NCI-H1092 treated with DMSO at 0.1 percent for 48 hours (cell line): Measurements from ENCODE around the gene G6PD.
"Not testable (repeated sequence)": the region's sequence is repeated elsewhere in the genome, so short reads cannot be mapped to it uniquely, and the experiment has no call there.

Experiments
- DNase-seq: peaks from one replicate; lab custom pipeline; 2025; lab: John Stamatoyannopoulos, UW

The G6PD gene

GRCh38 chrX:154515090-154515965, 31.3 kb downstream of the G6PD start:
- peak; percentile 31 for DNase-seq

- DNase-seq, result no peak
Measured at GRCh38 chrX:154513716-154514115, 32.9 kb downstream of the G6PD start.

- no peak for DNase-seq
Measured at GRCh38 chrX:154512879-154513553, 33.6 kb downstream of the G6PD start.

- DNase-seq, result no peak
Measured at GRCh38 chrX:154511761-154512160, 34.9 kb downstream of the G6PD start.

DNA sequence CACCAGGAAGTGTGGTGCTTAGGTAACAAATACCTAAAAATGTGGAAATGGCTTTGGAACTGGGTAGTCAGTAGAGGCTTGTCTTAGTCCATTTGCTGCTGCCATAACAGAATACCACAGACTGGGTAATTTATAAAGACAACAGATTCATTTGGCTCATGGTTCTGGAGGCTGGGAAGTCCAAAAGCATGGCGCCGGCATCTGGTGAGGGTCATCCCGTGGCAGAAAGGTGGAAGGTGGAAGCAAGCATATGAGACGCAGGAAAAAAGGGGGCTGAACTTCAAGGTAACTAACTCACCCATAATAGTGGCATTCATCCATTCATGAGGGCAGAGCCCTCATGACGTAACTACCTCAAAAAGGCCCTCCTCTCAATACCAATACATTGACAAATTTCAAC, 37.2 kb downstream of the G6PD start:
- no peak for DNase-seq

GRCh38 chrX:154508384-154508745, 38.3 kb downstream of the G6PD start:
- DNase-seq, result no peak

- DNase-seq, result no peak
Measured at GRCh38 chrX:154507673-154508383, 38.8 kb downstream of the G6PD start.

DNA sequence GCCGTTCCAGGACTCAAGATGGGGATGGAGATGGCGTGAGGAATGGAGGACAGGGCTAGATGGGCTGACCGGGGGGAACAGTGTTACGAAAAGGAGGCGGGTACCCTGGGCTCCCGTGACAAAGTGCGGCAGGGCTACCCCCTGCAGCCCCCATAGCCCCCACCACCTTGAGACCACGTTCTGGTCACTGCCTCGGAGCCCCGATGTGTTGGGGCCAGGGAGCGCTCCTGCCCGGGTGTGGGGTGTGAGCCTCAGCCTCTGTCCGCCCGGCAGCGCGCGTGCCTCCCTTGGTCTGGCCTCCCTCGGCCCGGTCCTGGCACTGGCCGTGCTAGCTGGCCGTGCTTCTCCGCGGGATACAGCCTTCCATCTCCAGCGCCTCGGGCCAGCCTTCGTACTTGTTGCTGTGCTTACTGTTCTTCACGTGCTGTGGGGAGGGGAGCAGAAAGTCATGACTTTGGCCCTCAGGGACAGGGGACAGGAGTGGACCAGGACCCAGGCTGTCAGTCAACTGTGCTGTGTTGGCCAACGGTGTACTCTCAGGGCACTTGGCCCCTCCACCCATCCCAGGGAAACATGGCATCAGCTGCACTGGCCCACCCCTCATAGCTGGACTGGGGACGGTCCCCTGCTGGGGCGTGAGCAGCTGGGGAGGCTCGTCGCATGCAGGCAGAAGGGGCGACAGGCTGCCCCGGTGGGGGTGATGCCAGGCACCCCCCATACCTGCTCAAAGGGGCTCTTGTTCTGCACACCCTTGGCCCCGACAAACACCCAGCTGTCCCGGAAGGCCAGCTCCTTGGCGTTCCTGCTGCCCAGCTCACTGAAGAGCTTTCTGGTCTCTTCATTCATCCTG, 39.9 kb downstream of the G6PD start:
- no peak for DNase-seq

DNA sequence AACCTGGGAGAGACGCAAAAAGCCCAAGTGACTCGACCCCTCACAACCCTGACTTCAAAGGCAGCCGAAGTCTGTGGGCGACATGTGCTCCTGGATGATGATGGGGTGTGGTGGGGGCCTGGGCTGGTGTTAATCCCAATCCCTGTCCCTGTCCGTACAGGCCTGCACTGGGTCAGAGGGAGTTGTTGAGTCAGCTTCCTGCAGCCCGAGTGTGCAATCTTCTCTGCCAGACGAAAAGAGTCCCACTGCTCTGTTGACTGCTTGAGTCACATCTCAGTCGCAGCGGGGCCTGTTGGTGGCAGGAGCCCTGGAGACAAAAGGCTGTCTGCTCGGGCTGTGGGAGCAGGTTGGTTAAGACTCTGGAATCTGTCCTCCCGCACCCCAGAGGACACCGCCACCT, 40.9 kb downstream of the G6PD start:
- no peak for DNase-seq

DNA sequence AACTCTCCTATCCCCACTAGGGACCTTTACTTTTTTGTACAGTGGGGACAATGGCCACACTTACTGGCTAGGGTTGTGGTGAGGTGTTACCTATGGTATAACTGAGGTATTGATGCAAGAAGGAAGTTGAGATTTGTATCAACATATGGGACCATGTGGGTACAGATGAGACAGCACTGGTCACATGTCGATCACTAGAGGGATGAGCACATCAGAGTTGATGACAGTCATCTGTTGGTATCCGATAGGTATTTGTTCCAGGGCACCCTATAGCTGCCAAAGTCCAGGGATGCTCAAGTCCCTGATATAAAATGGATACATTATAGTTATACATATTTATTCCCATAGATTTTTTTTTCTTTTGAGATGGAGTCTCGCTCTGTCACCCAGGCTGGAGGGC, 43.7 kb downstream of the G6PD start:
- no peak for DNase-seq

DNA sequence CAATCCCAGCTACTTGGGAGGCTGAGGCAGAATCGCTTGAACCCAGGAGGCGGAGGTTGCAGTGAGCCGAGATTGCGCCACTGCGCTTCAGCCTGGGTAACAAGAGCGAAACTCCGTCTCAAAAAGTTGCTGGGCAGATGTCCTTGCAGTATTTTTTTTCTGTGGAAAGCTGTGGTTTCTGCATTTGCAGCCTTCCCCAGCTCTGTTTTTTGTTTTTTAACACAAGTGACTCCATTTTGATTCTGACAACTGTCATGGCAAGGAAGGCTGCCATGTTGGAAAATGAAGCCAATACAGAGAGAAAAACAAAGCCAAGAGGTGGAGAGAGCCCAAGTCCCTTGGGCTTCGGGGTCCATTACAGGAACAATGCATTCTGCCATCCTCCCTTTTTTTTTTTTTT, 44.5 kb downstream of the G6PD start:
- no peak for DNase-seq

DNA sequence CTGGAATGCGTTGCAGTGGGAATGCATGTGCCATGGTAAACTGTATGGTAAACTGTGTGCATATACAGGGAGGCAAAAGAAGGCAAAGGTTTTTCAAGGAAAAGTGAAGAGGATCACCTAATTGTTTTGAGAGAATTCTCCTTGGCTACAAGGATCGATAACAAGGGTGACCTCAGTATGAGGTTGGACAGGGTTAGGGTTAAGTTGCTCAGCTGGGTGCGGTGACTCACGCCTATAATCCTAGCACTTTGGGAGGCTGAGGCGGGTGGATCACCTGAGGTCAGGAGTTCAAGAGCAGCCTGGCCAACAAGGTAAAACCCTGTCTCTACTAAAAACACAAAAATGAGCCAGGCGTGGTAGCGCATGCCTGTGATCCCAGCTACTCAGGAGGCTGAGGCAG, 45.2 kb downstream of the G6PD start:
- DNase-seq, result not testable (repeated sequence)

GRCh38 chrX:154496591-154497137, 50.0 kb downstream of the G6PD start:
- not testable (repeated sequence) for DNase-seq

GRCh38 chrX:154495472-154495922, 51.1 kb downstream of the G6PD start:
- DNase-seq, result no peak

- no peak for DNase-seq
Measured at GRCh38 chrX:154494715-154495114, 51.9 kb downstream of the G6PD start.

DNA sequence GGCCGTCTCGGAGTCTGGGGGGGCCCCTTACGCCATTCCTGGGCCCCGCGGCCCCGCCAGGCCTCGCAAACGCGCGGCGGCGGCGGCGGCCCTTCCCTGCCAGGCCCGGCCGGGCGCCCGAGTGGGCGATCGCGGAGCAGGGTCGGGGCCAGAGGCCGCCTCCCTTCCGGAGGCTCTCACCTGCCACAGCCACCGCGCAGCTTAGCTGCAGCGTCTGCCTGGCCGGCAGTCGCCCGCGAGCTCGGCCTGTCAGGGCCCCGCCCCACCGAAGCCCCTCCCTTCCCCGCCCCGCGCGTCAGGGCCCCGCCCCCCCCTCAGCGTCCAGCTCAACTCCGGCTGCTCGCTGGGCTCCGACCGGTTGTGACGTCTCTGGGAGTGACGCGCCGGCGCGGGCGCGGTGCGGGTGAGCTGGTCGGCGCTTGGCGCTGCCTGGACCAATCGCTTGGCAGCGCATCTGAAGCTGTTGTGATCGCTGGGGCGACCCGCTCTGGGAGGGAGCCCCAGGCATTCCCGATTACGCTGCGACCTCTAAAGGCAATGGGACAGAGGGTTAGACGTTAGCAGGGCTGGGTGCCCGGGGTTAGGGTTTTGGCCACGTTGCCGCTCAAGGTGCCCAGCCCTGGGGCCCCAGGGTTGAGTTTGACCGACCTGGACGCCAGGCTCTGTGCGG, 56.1 kb downstream of the G6PD start, which contains the start of gene SLC10A3:
SLC10A3 (minus strand) TSS at position 216 of the 670 bp plus-strand sequence. CDS start 1,689 bp downstream, outside the sequence.
- DNase-seq, result peak; percentile 92

GRCh38 chrX:154490021-154490413, 56.6 kb downstream of the G6PD start:
- DNase-seq, result peak; percentile 31

DNA sequence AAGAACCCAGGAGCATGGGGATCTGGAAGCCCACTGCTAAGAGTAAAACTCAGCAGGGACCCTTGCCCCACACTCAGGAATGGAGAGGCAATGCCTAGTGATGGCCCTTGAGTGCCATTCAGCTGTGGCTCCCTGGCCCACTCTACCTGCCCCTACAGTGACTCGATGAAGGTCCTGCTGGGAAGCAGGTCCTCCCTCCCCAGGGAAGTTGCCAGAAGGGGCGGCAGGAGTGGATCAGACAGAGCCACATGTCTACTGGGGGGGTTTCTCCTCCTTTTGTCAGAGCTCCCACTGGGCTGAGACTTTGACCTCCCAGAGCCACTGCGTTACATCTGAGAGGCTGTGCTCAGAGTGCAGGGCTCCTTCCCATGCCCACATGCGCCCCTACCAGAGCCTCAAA, 57.5 kb downstream of the G6PD start:
- DNase-seq, result no peak

DNA sequence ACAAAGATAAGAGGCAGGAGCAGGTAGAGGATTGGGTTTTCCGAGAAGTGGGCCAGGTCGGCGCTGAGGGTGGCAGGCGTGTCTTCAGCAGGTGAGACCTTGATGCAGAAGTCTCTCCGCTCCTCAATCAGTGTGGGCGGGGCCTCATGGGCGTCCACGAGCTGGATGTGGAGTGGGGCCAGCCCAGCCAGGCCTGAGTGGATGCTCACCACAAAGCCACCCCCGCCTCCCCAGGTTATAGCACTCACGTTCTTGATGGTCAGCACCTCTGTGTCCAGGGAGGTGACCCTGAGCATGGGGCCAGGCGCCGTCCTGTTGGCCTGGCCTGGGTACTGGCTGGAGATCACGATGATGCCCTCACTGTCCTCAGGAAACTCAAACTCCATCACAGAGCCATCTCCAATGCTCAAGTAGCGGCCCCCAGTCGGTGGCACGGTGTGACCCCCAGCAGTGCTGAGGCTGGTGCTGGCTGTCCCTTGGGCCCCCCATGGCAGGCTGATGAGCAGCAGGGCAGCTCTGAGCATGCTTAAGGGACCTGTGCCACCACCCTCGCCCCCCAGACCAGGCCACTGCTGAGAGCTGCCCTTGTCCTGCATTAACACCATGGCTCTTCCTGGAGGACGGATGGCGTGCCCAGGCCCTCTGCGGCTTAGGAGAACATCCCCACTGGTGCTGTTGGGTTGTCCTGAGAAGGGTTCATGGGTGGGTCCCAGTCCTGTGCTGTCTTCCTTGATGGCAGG, 58.1 kb downstream of the G6PD start:
- DNase-seq, result no peak
